NT2/D1 (cell line): ENCODE measurements around the gene FMN2.

Source experiments
- YY1 ChIP-seq: IDR thresholded peaks from 2 replicates; pipeline ENCODE4 v1.6.1; 2011; ENCODE audit not compliant: insufficient read length, insufficient read depth
- ZNF274 ChIP-seq: IDR thresholded peaks from 2 replicates; pipeline ENCODE4 v1.6.1; 2011; ENCODE audit warnings: mild to moderate bottlenecking, low read depth, low read length

DNA sequence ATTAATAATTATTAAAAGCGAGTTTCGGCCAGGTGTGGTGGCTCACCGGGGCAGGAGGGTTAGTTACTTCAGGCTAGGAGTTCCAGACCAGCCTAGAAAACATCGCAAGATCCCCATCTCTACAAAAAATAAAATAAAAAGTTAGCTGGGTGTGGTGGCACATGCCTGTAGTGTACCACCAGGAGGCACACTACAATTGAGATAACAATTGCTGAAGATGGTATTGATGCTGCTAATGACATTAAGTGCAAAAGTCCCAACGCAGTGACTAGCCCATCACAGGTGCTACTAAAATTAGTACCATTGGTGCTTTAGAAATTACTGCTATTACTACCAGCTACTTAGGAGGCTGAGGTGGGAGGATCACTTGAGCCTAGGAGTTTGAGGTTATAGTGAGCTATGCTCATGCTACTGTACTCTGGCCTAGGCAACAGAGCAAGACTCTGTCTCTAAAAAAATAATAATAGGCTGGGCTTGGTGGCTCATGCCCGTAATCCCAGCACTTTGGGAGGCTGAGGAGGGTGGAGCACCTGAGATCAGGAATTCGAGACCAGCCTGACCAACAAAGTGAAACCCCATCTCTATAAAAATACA, 363.6 kb downstream of the FMN2 start:
- TF ChIP-seq ZNF274: no peak
- TF ChIP-seq YY1: no peak
